HEK293 (cell line): ENCODE measurements around the gene ATP23.

Experiments
- CTCF ChIA-PET: fragments of 350-600 bp; formaldehyde crosslinking; extraction: SDS; loops from one replicate; lab custom pipeline; 2021; ENCODE audit warnings: antibody characterized with exemption; lab: Yijun Ruan, JAX
- POLR2A ChIA-PET: fragments of 300-600 bp; formaldehyde crosslinking; extraction: SDS; loops from one replicate; lab custom pipeline; 2020; ENCODE audit warnings: antibody characterized with exemption, inconsistent platforms; lab: Yijun Ruan, JAX
- H3K27ac ChIP-seq: fragments of 200-500 bp; sonication (Bioruptor generic); 2 replicates; pipeline ENCODE4 v1.5.1; 2014; ENCODE audit warnings: low read depth, low read length, control low read depth, inconsistent platforms; ENCODE audit errors: extremely low read depth
- H3K36me3 ChIP-seq, 2 experiments: fragments of 200-500 bp in 1 of 2; sonication (Bioruptor generic) in 1 of 2; 1 replicate in 1 of 2; 2 replicates in 1 of 2; pipeline ENCODE4 v1.5.1; 2014 to 2017; ENCODE audit warnings: inconsistent platforms in 2 of 2, low read length in 2 of 2; ENCODE audit not compliant: control insufficient read depth in 2 of 2, insufficient read depth in 1 of 2
- H3K4me1 ChIP-seq: fragments of 200-500 bp; sonication (Bioruptor generic); 2 replicates; pipeline ENCODE4 v1.5.1; 2014; ENCODE audit warnings: mild to moderate bottlenecking, low read length, inconsistent platforms; ENCODE audit not compliant: control insufficient read depth, insufficient read depth
- H3K4me3 ChIP-seq: 2 replicates; pipeline ENCODE4 v1.5.1; 2011; ENCODE audit warnings: low read depth, mild to moderate bottlenecking, control low read depth, low read length, moderate library complexity
- H3K9me3 ChIP-seq: fragments of 200-500 bp; sonication (Bioruptor generic); 2 replicates; pipeline ENCODE4 v1.5.1; 2014; ENCODE audit warnings: low read depth, low read length, inconsistent platforms; ENCODE audit not compliant: control insufficient read depth, insufficient read depth
- PRDM1 ChIP-seq: fragments of 450-650 bp; formaldehyde crosslinking; IDR thresholded peaks from 2 replicates; pipeline ENCODE4; 2016; ENCODE audit warnings: missing biosample characterization, missing genetic modification characterization
- PRDM10 ChIP-seq: fragments of 450-650 bp; formaldehyde crosslinking; IDR thresholded peaks from 2 replicates; pipeline ENCODE4 v1.5.1; 2016; ENCODE audit warnings: missing biosample characterization, missing genetic modification characterization
- TCF7L2 ChIP-seq: IDR thresholded peaks from 2 replicates; pipeline ENCODE4 v1.6.1; 2011; ENCODE audit warnings: low read depth, mild to moderate bottlenecking, inconsistent platforms, low read length, moderate library complexity, borderline replicate concordance
- ZBTB26 ChIP-seq: fragments of 450-650 bp; formaldehyde crosslinking; optimal IDR thresholded peaks from 2 replicates; pipeline ENCODE3; 2016; ENCODE audit warnings: missing biosample characterization, mild to moderate bottlenecking, missing genetic modification characterization
- ZNF10 ChIP-seq: fragments of 450-650 bp; formaldehyde crosslinking; IDR thresholded peaks from 2 replicates; pipeline ENCODE4 v1.5.1; 2017; ENCODE audit warnings: missing biosample characterization, missing genetic modification characterization
- ZNF2 ChIP-seq: fragments of 450-650 bp; formaldehyde crosslinking; IDR thresholded peaks from 2 replicates; pipeline ENCODE4 v1.5.1; 2016; ENCODE audit warnings: missing biosample characterization, missing genetic modification characterization
- ZNF221 ChIP-seq: fragments of 450-650 bp; formaldehyde crosslinking; IDR thresholded peaks from 2 replicates; pipeline ENCODE4 v1.5.1; 2017; ENCODE audit warnings: missing biosample characterization, missing genetic modification characterization, borderline replicate concordance
- ZNF23 ChIP-seq: fragments of 450-650 bp; formaldehyde crosslinking; IDR thresholded peaks from 2 replicates; pipeline ENCODE4 v1.5.1; 2016; ENCODE audit warnings: missing biosample characterization, missing genetic modification characterization, borderline replicate concordance
- ZNF24 ChIP-seq: fragments of 450-650 bp; formaldehyde crosslinking; IDR thresholded peaks from 2 replicates; pipeline ENCODE4 v1.5.1; 2016; ENCODE audit warnings: missing biosample characterization, missing genetic modification characterization
- ZNF280C ChIP-seq: fragments of 450-650 bp; formaldehyde crosslinking; IDR thresholded peaks from 2 replicates; pipeline ENCODE4 v1.5.1; 2016; ENCODE audit warnings: missing biosample characterization, missing genetic modification characterization
- ZNF518A ChIP-seq: fragments of 450-650 bp; formaldehyde crosslinking; conservative IDR thresholded peaks from 2 replicates; pipeline ENCODE4 v1.5.1; 2016; ENCODE audit warnings: low read depth, missing biosample characterization, missing genetic modification characterization
- ZNF555 ChIP-seq: fragments of 450-650 bp; formaldehyde crosslinking; conservative IDR thresholded peaks from 2 replicates; pipeline ENCODE4 v1.5.1; 2017; ENCODE audit warnings: missing biosample characterization, mild to moderate bottlenecking, missing genetic modification characterization, inconsistent platforms
- ZNF660 ChIP-seq: fragments of 450-650 bp; IDR thresholded peaks from 2 replicates; pipeline ENCODE4 v1.5.1; 2018; ENCODE audit warnings: missing biosample characterization, mild to moderate bottlenecking, missing genetic modification characterization
- ZNF664 ChIP-seq: fragments of 450-650 bp; formaldehyde crosslinking; IDR thresholded peaks from 2 replicates; pipeline ENCODE4 v1.5.1; 2016; ENCODE audit warnings: missing biosample characterization, missing genetic modification characterization
- TF ChIP-seq, protein P1 (sequence below): fragments of 450-650 bp; formaldehyde crosslinking; IDR thresholded peaks from 2 replicates; pipeline ENCODE4 v1.5.1; 2017; ENCODE audit warnings: missing biosample characterization, missing genetic modification characterization

Gene ATP23

DNA sequence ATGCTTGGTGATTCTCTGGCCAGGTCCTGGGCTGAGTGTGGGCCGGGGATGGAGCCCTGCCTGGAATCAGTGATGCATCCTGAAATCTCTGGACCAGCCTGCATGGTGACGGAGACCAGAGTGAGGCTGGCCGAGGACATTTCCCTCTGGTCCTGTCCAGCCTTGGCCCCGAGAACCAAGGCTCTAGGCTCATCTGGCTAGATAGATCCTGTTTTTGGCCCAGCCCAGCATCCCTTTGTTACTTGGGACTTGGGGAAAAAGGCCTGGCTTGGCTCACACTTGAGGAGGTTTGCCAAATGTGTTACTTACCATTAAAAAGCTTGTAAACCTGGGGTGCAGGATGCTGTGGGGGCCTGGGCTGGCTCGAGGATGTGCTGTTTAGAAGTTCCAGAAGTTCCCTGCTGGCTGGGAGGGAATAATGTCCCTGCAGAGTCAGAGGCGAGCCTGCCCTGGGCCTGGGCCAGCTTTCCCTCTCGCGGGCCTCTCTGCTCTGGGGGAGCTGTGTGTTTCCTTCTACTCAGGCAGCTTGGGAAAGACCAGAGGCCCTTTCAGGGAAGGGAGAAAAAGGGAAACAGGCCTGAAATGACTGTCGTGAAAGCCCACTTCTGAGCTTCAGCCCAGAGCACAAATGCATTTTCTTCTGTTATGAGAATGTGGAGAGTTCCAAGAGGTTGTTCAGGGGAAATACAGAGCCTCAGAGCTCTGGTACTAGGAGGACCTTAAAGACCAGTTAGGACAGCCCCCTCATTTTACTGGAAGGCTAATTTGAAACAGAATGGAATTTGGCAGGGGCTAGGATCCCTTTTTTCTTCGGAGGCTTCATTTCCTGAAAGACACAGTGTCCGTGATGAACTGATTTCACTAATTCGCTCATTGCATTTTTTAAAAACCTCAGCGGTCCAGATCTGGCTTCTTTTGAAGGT lies 47.7 kb upstream of the ATP23 start (continued):
- TF ChIP-seq, protein P1, sequence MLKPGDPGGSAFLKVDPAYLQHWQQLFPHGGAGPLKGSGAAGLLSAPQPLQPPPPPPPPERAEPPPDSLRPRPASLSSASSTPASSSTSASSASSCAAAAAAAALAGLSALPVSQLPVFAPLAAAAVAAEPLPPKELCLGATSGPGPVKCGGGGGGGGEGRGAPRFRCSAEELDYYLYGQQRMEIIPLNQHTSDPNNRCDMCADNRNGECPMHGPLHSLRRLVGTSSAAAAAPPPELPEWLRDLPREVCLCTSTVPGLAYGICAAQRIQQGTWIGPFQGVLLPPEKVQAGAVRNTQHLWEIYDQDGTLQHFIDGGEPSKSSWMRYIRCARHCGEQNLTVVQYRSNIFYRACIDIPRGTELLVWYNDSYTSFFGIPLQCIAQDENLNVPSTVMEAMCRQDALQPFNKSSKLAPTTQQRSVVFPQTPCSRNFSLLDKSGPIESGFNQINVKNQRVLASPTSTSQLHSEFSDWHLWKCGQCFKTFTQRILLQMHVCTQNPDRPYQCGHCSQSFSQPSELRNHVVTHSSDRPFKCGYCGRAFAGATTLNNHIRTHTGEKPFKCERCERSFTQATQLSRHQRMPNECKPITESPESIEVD (tag by site-specific recombination): 0 out of 2 replicates have a peak, but pooled peaks have one; percentile 6
- TF ChIP-seq ZNF664 (no peak), ZNF660 (tag by site-specific recombination) (peak; percentile 65; the same call in 1 of the 2 replicates), PRDM1 (tag by site-specific recombination) (peak; percentile 61), ZNF2 (peak; percentile 21; the same call in 1 of the 2 replicates), ZNF221 (tag by site-specific recombination) (no peak), ZNF518A (tag by site-specific recombination) (no peak), ZNF23 (tag by site-specific recombination) (no peak), ZNF24 (0 out of 2 replicates have a peak, but pooled peaks have one; percentile 33)

DNA sequence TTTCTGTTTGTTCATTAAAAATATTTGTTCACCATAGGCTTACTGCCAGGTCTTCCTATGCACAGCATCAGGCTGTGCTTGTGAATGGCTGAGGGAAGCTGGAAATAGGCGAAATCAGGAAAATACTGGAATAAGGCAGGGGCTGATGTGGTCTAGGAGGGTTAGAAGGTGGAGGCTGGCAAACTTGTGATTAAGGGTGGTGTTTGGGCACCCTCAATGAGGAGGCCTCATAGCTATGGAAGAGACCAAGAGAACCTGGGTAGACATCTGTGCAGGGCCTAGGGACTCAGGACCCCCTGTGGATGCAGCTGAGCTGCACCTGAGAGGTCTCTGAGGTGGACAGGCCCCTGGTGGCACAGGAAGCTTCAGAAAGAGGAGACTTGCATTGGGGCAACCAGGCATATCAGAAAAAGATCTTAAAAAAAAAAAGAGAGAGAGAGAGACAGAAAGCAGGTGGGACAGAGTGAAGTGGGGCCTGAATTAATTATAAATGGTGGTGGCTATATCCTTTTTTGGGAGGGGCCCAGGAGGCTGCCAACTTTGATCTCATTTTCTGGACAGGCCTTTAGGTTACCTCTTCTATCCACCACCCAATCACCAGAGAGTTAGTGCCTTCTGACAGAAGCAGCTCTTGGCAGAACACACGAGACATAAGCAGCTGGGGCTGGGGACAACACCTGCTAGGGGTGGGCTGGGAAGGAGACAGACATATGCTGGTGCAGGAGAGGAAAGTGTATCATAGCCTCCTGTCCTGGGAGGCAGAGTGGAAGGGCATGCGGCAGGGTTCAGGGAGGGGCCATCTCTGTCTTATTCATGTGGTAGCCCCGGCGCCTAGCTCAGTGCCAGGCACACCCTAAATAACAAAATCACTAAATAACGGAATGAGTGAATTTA lies 46.7 kb upstream of the ATP23 start:
- H3K4me1 ChIP-seq: peaks cover 15% of the 10 kb centered on the region
- no peaks in the 10 kb centered on the region for H3K36me3 ChIP-seq
- CTCF ChIA-PET: interaction anchor here (0.8 to 3.3 kb wide), 10 partner anchors 9 to 1255 kb away, joined by 3 to 36 read pairs (median 4); partner anchors contain the start of gene TSFM
- POLR2A ChIA-PET: interaction anchor here (0.9 to 5.0 kb wide), 8 partner anchors 30 to 77 kb away, joined by 3 to 61 read pairs (median 4); partner anchors contain the start of genes ATP23 and CTDSP2
- H3K27ac ChIP-seq: peak overlapping the region; percentile 53
- H3K4me3 ChIP-seq: no peak overlapping the region
- no peaks in the 10 kb centered on the region for H3K9me3 ChIP-seq
- no peak for TF ChIP-seq TCF7L2
- no peak for TF ChIP-seq ZNF280C (tag by site-specific recombination)
- TF ChIP-seq, protein P1 (tag by site-specific recombination): no peak
- TF ChIP-seq ZNF10 (tag by site-specific recombination): no peak
- TF ChIP-seq ZBTB26 (tag by site-specific recombination): no peak
- no peak for TF ChIP-seq ZNF555
- peak; percentile 85 for TF ChIP-seq PRDM10 (tag by site-specific recombination)
